Stimulated activated CD4-positive, alpha-beta T cell treated with anti-CD3 and anti-CD28 coated beads, Interleukin-2, amount 100 ng/mL, for 48 hours (primary cell): ENCODE data around the gene PSMA5.
A peak's percentile ranks its signal among the peaks of the same experiment; 100 is the strongest.
"Not testable (repeated sequence)": the region's sequence is repeated elsewhere in the genome, so short reads cannot be mapped to it uniquely, and the experiment has no call there.

Experiments
- DNase-seq, 2 donors: peaks; one replicate each; pipeline ENCODE4 v3.0.0-alpha.2; 2020

The PSMA5 gene

GRCh38 chr1:109392037-109392787 lies 34.0 kb downstream of the PSMA5 start:
- DNase-seq, result no peak

- DNase-seq, result no peak
Measured at GRCh38 chr1:109391626-109392025, 34.6 kb downstream of the PSMA5 start.

GRCh38 chr1:109391157-109391556 lies 35.1 kb downstream of the PSMA5 start:
- no peak for DNase-seq

DNA sequence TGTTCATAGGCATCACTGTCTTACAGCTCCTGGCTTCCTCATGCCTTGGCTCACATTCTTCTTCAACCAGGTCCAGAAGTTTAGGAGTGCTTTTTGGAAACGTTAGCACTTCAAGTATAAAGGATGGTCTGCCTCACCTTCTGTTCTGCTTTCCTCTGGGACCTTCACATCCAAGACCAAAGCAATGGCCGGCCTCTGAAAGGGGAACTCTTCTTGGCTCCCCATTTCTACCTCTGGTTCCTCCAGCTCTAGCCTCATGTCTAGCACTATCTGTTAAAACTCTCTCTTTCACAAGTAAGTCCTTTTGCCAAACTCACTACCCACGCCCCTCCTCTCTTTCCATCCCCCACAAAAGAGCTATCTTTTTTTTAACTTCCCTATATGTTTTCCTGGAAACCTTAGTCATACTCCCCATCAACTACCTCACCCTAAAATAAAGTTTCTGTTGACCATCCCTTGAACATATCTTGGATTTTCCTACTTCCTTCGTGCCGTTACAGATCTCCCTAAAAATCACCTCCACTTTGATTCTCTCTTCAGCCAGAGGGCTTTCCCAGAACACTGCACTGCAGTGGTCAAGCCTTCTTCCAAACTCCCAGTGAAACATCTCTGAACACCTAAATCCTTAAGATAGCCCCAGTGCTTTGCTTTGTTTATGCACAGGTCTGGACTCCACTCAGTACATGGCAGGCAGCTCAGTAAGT lies 36.5 kb downstream of the PSMA5 start:
- DNase-seq, result no peak

DNA sequence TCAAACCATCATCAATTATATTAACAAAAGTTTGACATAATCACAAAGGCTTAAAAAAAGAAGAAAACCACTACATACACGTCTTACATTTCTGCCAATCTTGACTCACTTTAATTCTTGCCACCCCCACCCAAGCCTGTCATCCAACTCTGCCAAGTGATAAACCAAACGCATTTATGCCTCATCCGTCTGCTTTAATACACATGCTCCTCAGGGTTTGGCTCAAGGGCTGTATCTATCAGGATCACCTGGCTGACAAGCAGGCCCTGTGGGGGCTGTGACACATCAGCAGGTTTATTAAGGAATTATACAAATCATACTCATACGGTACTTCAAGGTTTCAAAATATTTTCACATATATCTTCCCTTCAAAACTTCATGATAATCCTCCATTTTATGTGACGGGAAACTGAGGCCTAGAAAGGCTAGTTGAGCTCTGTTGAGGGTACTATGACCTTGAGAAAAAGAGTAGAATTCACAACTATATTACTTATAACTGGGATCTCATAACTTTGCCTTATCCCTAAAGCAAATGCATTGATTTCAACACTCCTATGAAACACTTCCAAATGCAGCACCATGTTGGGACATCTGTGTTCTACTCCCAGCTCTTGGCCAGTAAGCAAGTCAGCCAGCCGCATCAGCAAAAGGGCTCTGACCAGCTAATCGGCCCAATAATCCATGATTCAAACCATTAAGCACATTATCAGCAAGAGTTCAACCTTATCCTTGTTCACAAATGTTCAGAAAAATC lies 37.2 kb downstream of the PSMA5 start:
- DNase-seq, result no peak

DNA sequence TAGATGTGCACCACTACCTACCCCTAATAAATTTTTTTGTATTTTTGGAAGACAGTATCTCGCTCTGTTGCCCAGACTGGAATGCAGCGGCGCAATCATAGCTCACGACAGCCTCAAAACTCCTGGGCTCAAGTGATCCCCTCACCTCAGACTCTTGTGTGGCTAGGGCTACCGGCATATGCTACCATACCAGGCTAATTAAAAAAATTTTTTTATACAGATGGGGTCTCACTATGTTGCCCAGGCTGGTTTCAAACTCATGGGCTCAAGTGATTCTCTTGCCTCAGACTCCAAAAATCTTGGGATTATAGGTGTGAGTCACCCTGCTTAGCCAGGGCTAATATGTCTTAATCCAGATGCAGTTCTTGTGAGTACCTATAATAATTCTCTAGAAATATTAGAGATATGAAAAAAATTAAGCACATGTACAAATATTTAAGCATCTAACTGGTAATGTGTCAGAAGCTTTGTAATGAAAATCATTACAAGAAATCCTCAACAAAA lies 38.0 kb downstream of the PSMA5 start:
- DNase-seq, result no peak

DNA sequence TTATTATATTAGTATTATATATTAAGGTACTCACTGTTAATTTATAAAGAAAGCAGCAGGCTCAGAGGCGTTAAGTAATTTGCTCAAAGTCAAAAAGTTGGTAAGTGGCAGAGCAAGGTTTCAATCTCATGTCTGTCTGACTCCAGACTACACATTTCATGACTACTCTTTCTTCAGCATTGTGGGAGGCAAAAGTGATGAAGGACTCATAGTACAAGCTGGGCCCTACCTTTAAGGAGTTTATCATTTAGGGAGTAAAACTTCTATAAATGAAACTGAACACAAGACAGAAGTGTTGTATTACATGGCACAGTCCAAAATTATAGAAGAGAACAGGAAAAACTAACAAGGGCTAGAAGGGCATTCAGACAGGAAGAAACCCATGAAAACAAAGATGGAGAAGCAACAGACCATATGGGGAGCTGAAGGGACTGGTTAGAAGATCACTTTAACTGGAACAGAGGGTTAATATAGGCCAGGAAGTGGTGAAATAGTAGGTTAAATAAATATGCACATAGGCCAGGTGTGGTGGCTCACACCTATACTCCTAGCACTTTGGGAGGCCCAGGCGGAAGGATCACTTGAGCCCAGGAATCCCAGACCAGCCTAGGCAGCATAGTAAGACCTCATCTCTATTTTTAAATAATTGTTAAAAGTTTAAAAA lies 40.1 kb downstream of the PSMA5 start:
- no peak for DNase-seq

- no peak for DNase-seq
Measured at GRCh38 chr1:109385417-109385816, 40.8 kb downstream of the PSMA5 start.

- no peak for DNase-seq
Measured at GRCh38 chr1:109383854-109384253, 42.4 kb downstream of the PSMA5 start.

GRCh38 chr1:109383087-109383779 lies 43.0 kb downstream of the PSMA5 start:
- no peak for DNase-seq

DNA sequence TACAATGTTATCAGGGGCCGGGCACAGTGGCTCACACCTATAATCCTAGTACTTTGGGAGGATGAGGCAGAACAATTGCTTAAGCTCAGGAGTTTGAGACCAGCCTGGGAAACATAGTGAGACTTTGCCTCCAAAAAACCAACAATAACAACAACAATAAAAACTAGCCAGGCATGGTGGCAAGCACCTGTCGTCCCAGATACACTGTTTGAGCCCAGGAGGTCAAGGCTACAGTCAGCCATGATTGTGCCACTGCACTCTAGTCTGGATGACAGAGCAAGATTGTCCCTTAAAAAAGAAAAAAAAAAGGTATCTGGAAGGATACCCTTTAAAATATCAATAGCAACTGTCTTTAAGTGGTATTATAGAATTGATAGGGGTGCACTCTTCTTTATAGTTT lies 44.7 kb downstream of the PSMA5 start:
- DNase-seq, result no peak

GRCh38 chr1:109379907-109380306 lies 46.3 kb downstream of the PSMA5 start:
- no peak for DNase-seq

DNA sequence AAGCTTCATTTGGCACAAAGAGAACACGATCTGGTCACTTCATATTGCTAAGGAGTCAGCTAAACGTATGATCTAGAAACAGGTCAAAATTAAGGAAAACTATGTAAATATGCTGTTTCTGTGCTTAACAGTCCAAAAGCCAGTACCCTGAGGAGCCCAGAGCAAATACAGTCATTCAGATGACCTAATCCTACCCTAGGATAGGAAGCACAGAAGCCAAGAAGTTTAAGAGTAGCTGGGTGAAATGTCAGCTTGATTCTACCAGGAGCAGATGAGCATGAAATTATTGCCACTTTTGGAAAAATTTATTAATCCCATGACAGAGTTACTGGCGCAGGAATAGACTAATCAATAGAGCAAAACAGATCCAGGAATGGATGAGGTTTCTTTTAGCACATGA lies 46.8 kb downstream of the PSMA5 start:
- no peak for DNase-seq

DNA sequence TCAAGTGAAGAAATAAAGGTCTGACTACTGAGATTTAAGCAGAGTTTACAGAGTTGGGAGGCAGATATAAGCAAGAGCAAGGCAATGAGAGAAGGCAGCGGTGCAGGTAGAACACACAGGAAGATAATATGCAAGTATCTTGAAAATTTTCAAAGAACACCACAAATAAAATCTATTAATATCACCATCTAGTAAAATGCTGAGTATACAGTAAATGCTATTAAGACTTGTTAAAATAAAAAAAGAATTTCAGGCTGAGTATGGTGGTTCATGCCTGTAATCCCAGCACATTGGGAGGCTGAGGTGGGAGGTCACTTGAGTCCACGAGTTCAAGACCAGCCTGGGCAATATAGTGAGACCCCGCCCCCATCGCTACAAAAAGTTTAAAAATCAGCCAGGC lies 48.5 kb downstream of the PSMA5 start:
- DNase-seq, result no peak

DNA sequence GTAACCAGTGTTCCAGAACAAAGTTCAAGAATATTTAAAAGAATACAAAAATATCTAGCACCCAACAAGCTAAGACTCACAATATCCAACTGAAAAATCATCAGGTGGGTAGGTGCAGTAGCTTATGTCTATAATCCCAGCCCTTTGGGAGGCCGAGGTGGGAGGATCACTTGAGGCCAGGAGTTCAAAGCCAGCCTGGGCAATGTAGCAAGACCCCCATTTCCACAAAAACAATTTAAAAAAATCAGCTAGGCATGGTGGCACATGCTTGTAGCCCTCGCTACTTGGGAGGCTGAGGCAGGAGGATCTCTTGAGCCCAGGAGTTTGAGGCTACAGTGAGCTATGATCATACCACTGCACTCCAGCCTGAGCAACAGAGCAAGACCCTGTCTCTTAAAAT lies 52.6 kb downstream of the PSMA5 start:
- DNase-seq, result not testable (repeated sequence)

DNA sequence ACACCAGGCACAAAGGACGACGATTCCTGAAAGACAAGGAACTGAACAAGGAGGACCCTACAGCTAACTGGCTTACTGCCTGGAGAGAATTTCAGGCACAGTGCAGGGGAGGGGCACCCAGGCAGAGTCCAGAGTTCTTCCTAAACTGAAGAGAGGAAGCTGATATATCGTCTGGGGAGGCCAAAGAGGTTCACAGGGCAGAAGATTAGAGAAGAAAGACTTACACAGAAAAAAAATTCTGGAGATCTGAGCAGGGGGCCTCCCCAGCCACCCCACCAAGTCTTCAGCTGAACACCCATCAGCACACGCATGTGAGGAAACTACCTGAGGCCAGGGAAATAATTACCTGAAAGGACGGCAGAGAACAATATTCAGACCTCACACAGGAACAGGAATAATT lies 53.1 kb downstream of the PSMA5 start:
- no peak for DNase-seq

- no peak for DNase-seq
Measured at GRCh38 chr1:109372281-109372680, 54.0 kb downstream of the PSMA5 start.

DNA sequence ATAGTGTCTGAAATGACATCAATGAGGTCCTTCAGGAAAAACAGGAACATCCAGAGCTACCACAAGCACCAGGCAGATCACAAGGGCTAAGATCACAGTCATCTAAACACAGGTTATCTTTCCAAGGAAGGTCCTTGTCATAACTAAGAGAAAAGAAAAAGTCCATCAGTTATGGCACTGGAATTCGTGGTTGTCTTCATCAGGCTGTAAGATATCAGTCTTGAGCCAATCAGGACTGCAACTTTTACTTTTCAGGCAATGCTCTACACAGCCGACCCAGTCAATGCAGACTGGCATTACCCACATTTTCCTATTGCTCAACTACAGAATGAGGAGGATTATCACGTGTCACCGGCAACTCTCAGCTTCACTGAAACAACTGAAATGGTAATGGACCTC lies 54.9 kb downstream of the PSMA5 start:
- DNase-seq, result peak; percentile 6 to 7

DNA sequence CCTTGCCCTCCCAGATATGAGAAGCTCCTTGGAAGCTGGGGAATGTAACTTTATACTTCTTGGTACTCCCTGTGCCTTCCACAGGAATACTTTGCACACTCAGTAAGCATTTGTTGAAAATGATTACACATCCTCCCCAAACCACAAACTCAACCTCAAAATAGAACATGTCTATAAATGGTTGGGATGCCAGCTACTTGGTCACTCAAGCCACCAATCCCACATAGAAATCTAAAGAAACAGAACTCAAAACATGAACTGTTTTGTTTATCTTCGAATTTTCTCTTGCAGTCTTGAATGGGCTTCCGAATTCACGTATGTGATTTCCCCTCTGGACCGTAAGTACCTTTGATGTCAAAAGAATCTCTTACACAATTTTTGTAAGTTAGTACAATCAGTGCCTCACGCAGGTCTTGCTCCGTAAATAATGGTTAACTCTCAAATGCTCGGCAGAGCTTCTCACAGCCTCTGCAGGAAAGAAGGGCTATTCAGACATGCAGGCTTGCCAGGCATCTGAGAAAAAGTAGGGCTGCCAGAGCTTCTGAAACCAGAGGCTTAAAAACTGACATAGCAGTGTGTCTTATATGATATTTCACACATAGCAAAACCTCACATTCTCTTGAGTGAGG lies 55.4 kb downstream of the PSMA5 start:
- DNase-seq, result no peak

DNA sequence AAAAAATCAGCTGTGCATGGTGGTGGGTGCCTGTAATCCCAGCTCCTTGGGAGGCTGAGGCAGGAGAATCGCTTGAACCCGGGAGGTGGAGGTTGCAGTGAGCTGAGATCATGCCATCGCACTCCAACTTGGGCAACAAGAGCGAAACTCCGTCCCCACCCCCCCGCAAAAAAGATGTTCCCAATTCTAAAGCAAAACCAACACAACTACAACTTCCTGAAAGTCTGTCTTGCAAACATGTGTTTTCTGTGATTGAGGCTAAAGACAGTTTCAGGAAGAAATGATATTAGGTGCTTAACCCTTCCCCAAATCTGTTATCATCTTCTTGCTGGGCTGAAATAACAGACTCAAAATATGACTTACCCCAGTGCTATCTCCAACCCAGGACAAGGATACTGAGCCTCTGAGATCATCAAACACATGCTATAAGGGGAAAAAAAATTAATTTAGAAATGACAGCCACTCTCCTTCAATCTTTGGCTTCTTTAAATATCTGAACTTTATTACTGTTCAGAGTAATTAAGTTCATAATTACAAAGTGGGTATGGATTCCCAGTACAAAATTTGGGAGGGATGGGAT lies 57.0 kb downstream of the PSMA5 start:
- no peak for DNase-seq

DNA sequence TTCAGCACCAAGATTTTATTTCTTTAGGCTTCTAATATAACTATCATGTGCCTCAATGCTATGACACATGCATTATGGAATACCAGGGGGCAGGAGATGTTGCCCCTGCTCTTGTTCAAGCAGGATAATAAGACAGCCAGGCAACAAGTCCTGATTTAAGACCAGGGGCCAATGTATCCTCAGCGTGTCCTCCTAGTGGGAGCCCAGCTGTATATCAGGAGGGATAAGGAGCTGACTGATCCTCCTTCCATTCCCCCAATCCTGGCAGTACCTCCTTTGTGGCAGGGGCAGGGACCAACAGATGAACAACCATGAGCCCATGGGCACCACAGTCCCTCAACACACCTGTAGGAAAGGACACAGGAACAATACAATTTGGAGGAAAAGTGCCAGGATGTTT lies 57.8 kb downstream of the PSMA5 start:
- no peak for DNase-seq

GRCh38 chr1:109367626-109368025 lies 58.6 kb downstream of the PSMA5 start:
- no peak for DNase-seq
